CD4-positive, alpha-beta T cell (primary cell): ENCODE measurements around the gene TMED4. TPM values are rescaled to one million over a fixed set of nuclear protein-coding genes. Genes with fewer than 3 reads are reported as not detected.
A peak's percentile ranks its signal among the peaks of the same experiment; 100 is the strongest.
"Not testable (repeated sequence)": the region's sequence is repeated elsewhere in the genome, so short reads cannot be mapped to it uniquely, and the experiment has no call there.

ENCODE experiments used
- ATAC-seq: fragments of 200-7000 bp; cut with Tn5 transposase; one replicate; pipeline ENCODE4 v1.10.0; 2022; ENCODE audit warnings: mild to moderate bottlenecking; ENCODE audit not compliant: poor library complexity
- CTCF ChIA-PET: fragments of 350-600 bp; sonication (Branson Sonifier 250); formaldehyde crosslinking; loops from one replicate; lab custom pipeline; 2021; ENCODE audit warnings: antibody characterized with exemption, inconsistent platforms; lab: Charles Lee
- POLR2A ChIA-PET: fragments of 350-600 bp; sonication (Branson Sonifier 250); formaldehyde crosslinking; loops from one replicate; lab custom pipeline; 2021; ENCODE audit warnings: antibody characterized with exemption, inconsistent platforms; lab: Charles Lee
- DNase-seq, 14 experiments: peaks; one replicate each; pipeline ENCODE4 v3.0.0-alpha.2; 2013 to 2020; ENCODE audit warnings: mixed read lengths in 2 of 14
- H3K27ac ChIP-seq, 2 donors: one replicate each; pipeline versions ENCODE4 v1.5.1 to v1.7.0; 2013; ENCODE audit warnings: low read length in 2 of 2, low read depth in 1 of 2, mild to moderate bottlenecking in 1 of 2
- H3K27me3 ChIP-seq, 2 experiments: 1 replicate in 1 of 2; 2 replicates in 1 of 2; pipeline versions ENCODE4 v1.6.1 to v1.7.0; 2013; ENCODE audit warnings: low read length in 2 of 2, control low read depth in 1 of 2, mild to moderate bottlenecking in 1 of 2, moderate library complexity in 1 of 2; ENCODE audit not compliant: insufficient read depth in 2 of 2, control insufficient read depth in 1 of 2
- H3K36me3 ChIP-seq: one replicate; pipeline ENCODE4 v1.6.1; 2013; ENCODE audit warnings: low read length, control low read depth; ENCODE audit not compliant: insufficient read depth
- H3K4me1 ChIP-seq: one replicate; pipeline ENCODE4 v1.6.1; 2013; ENCODE audit warnings: low read length, control low read depth; ENCODE audit not compliant: insufficient read depth
- H3K4me3 ChIP-seq: one replicate; pipeline ENCODE4 v1.5.1; 2013; ENCODE audit warnings: mild to moderate bottlenecking, low read length, moderate library complexity
- H3K9me3 ChIP-seq, 2 experiments: 1 replicate in 1 of 2; 2 replicates in 1 of 2; pipeline versions ENCODE4 v1.6.1 to v1.7.0; 2013; ENCODE audit warnings: low read length in 2 of 2, mild to moderate bottlenecking in 2 of 2, control low read depth in 1 of 2, moderate library complexity in 1 of 2; ENCODE audit not compliant: control insufficient read depth in 1 of 2, insufficient read depth in 1 of 2
- H3K27ac Mint-ChIP-seq: one replicate; pipeline ENCODE4 v1.8.0; 2020; ENCODE audit warnings: mixed read lengths
- H3K27me3 Mint-ChIP-seq: one replicate; pipeline ENCODE4 v1.8.0; 2021; ENCODE audit warnings: mixed read lengths
- H3K36me3 Mint-ChIP-seq: one replicate; pipeline ENCODE4 v1.8.0; 2021; ENCODE audit warnings: low read depth, mixed read lengths
- H3K4me1 Mint-ChIP-seq: one replicate; pipeline ENCODE4 v1.8.0; 2021; ENCODE audit warnings: low read depth, mixed read lengths
- H3K4me3 Mint-ChIP-seq: one replicate; pipeline ENCODE4 v1.8.0; 2020; ENCODE audit warnings: mild to moderate bottlenecking, mixed read lengths
- H3K9me3 Mint-ChIP-seq: one replicate; pipeline ENCODE4 v1.8.0; 2020; ENCODE audit warnings: mixed read lengths
- intact Hi-C, 2 experiments: fragments of 100-400 bp; cut with DNase I in 1 of 2; cut with micrococcal nuclease in 1 of 2; formaldehyde crosslinking; loops; one replicate each; pipeline versions ENCODE4 v1.15.1 to v1.9.0; 2023 to 2025; cut with DNase I, micrococcal nuclease
- total RNA-seq, 174 experiments: library from RNA in 2 of 174; stranded (reverse) in 2 of 174; gene quantifications; one replicate each; pipeline ENCODE4 v1.2.3 and lab custom pipeline; 2021 to 2026
- TF ChIP-seq, protein P1 (sequence below): fragments of 200-600 bp; IDR thresholded peaks from one replicate; pipeline ENCODE4 v1.8.0; 2022; ENCODE audit warnings: antibody characterized with exemption, mild to moderate bottlenecking

The TMED4 gene
- total RNA-seq, 2 experiments from 2014 or later: 134 to 138 TPM

DNA sequence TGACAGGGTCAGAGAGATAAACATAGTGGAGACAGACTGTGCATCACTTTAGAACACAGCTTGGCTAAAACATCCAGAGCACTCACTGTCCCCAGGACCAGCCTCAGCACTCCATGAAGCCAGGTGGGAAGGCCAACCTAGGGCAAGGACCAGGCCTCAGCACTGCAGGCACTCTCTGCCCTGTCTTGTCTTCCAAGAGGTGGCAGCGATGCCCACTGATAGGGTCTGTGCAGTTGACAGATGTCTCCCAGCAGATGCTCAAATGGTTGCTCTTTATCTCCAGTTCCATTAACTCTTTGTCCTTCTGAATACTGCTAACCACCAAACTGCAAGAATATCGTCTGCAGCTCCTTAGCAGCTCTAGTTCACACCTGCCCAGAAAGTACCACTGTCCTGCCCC, 17.4 kb downstream of the TMED4 start:
- H3K36me3 ChIP-seq: peaks cover 61% of the 10 kb centered on the region
- DNase-seq (no peak), ATAC-seq (no peak)
- no peaks in the 10 kb centered on the region for H3K27me3 ChIP-seq
- ChIA-PET POLR2A (interaction anchor here (1.0 to 2.7 kb wide), 4 partner anchors 9 to 74 kb away, joined by 3 to 18 read pairs (median 13); partner anchors contain the start of genes DDX56, NUDCD3 and TMED4), CTCF (interaction anchor here (0.6 to 2.3 kb wide), 6 partner anchors 10 to 512 kb away, joined by 3 to 18 read pairs (median 4); partner anchors contain the start of genes DDX56 and NUDCD3)
- intact Hi-C loops: loop anchor here (1.0 to 5.0 kb wide), 3 partner anchors 72 to 324 kb away; partner anchors contain the start of gene NUDCD3 (in 2 of the 2)
- no peak overlapping the region for H3K27ac ChIP-seq
- peaks cover 59% of the 10 kb centered on the region for H3K36me3 Mint-ChIP-seq
- H3K4me3 ChIP-seq: no peak overlapping the region
- peaks cover 9% of the 10 kb centered on the region for H3K4me1 ChIP-seq
- no peaks in the 10 kb centered on the region for H3K9me3 Mint-ChIP-seq
- no peaks in the 10 kb centered on the region for H3K9me3 ChIP-seq
- no peaks in the 10 kb centered on the region for H3K27me3 Mint-ChIP-seq
- H3K27ac Mint-ChIP-seq: peak overlapping the region; percentile 40
- TF ChIP-seq, protein P1, sequence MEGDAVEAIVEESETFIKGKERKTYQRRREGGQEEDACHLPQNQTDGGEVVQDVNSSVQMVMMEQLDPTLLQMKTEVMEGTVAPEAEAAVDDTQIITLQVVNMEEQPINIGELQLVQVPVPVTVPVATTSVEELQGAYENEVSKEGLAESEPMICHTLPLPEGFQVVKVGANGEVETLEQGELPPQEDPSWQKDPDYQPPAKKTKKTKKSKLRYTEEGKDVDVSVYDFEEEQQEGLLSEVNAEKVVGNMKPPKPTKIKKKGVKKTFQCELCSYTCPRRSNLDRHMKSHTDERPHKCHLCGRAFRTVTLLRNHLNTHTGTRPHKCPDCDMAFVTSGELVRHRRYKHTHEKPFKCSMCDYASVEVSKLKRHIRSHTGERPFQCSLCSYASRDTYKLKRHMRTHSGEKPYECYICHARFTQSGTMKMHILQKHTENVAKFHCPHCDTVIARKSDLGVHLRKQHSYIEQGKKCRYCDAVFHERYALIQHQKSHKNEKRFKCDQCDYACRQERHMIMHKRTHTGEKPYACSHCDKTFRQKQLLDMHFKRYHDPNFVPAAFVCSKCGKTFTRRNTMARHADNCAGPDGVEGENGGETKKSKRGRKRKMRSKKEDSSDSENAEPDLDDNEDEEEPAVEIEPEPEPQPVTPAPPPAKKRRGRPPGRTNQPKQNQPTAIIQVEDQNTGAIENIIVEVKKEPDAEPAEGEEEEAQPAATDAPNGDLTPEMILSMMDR: no peak
- no peak overlapping the region for H3K4me3 Mint-ChIP-seq
- peaks cover 22% of the 10 kb centered on the region for H3K4me1 Mint-ChIP-seq

DNA sequence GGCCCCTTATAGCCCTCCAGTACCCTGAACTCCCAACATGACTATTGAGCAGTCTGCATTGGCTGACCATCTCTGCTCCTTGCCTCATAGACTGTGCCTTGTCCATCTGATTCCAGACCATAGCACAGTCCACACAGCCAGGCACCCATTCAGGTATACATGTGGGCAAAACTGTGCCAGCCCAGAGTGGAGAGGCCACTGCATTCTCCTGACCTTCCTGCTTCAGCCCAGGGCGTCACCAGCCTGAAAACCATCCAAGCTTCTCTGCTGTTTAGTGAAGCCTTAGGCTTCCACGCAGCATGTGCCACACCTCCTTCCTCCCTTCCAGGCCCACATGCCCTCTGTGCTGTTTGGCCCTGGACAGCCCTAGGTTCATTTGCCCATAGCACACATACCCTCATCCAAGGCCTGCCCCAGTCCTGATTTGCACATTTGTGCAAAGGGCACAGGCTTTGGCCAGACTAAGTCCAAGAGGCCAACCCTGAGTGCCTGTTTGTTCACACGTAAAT, 18.8 kb downstream of the TMED4 start:
- Histone ChIP-seq H3K27ac (no peak overlapping the region), H3K4me1 (peaks cover 9% of the 10 kb centered on the region), H3K4me3 (no peak overlapping the region), H3K9me3 (no peaks in the 10 kb centered on the region), H3K36me3 (peaks cover 47% of the 10 kb centered on the region), H3K27me3 (no peaks in the 10 kb centered on the region)
- ChIA-PET POLR2A (interaction anchor here (2.7 kb wide), 1 partner anchor 73 kb away, joined by 12 read pairs; the partner anchor contains the start of gene NUDCD3), CTCF (no interaction called here)
- DNase-seq: no peak
- peaks cover 45% of the 10 kb centered on the region for H3K36me3 Mint-ChIP-seq
- ATAC-seq: no peak
- H3K4me3 Mint-ChIP-seq: no peak overlapping the region
- H3K9me3 Mint-ChIP-seq: no peaks in the 10 kb centered on the region
- intact Hi-C loops: no loop called here
- H3K27ac Mint-ChIP-seq: peak overlapping the region; percentile 44
- H3K4me1 Mint-ChIP-seq: peaks cover 18% of the 10 kb centered on the region
- H3K27me3 Mint-ChIP-seq: no peaks in the 10 kb centered on the region
- TF ChIP-seq, protein P1: no peak

DNA sequence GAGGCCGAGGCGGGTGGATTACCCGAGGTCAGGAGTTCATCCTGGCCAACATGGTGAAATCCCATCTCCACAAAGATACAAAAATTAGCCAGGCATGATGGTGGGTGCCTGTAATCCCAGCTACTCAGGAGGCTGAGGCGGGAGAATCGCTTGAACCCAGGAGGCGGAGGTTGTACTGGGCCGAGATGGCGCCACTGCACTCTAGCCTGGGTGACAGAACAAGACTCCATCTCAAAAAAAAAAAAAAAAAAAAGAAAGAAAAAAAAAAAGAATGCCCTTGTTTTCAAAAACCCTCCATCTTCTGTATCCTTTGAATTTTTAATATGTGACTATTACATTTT, 19.4 kb downstream of the TMED4 start:
- H3K9me3 ChIP-seq, H3K27ac ChIP-seq, H3K27me3 ChIP-seq, POLR2A ChIA-PET, ATAC-seq, H3K9me3 Mint-ChIP-seq, H3K27me3 Mint-ChIP-seq, intact Hi-C loops, H3K4me3 Mint-ChIP-seq, H3K4me1 ChIP-seq, H3K4me3 ChIP-seq, H3K27ac Mint-ChIP-seq, CTCF ChIA-PET, DNase-seq: not testable (repeated sequence)
- Mint-ChIP-seq H3K4me1 (peaks cover 18% of the 10 kb centered on the region), H3K36me3 (peaks cover 39% of the 10 kb centered on the region)
- H3K36me3 ChIP-seq: peaks cover 41% of the 10 kb centered on the region
